Measurements from ENCODE around the gene ERFE. TPM values are rescaled to one million over a fixed set of nuclear protein-coding genes. Genes with fewer than 3 reads are reported as not detected.

ERFE gene
- total RNA-seq, 1 experiment from 2014 or later, result 15.3 TPM

GRCh38 chr2:238126338-238126737 is 32.4 kb upstream of the ERFE start:
- no peak for DNase-seq (ENCODE audit: low read depth)

- DNase-seq (ENCODE audit: low read depth), result no peak
Observed at GRCh38 chr2:238126775-238127164, 32.0 kb upstream of the ERFE start.

- peak; percentile 68 for DNase-seq (ENCODE audit: low read depth)
Observed at GRCh38 chr2:238127165-238128060, 31.4 kb upstream of the ERFE start.

GRCh38 chr2:238128061-238128440 is 30.7 kb upstream of the ERFE start:
- DNase-seq (ENCODE audit: low read depth), result no peak

GRCh38 chr2:238128534-238129001 is 30.2 kb upstream of the ERFE start:
- DNase-seq (ENCODE audit: low read depth), result no peak

GRCh38 chr2:238129166-238130010 is 29.4 kb upstream of the ERFE start:
- DNase-seq (ENCODE audit: low read depth), result no peak

- no peak for DNase-seq (ENCODE audit: low read depth)
Observed at GRCh38 chr2:238130111-238130695, 28.6 kb upstream of the ERFE start.

- no peak for DNase-seq (ENCODE audit: low read depth)
Observed at GRCh38 chr2:238130696-238131628, 27.8 kb upstream of the ERFE start.

- DNase-seq (ENCODE audit: low read depth), result no peak
Observed at GRCh38 chr2:238131761-238132462, 26.9 kb upstream of the ERFE start.

- DNase-seq (ENCODE audit: low read depth), result no peak
Observed at GRCh38 chr2:238132463-238133450, 26.0 kb upstream of the ERFE start.

- no peak for DNase-seq (ENCODE audit: low read depth)
Observed at GRCh38 chr2:238133499-238134392, 25.0 kb upstream of the ERFE start.

- no peak for DNase-seq (ENCODE audit: low read depth)
Observed at GRCh38 chr2:238134393-238134785, 24.4 kb upstream of the ERFE start.

- no peak for DNase-seq (ENCODE audit: low read depth)
Observed at GRCh38 chr2:238135601-238136150, 23.1 kb upstream of the ERFE start.

GRCh38 chr2:238136820-238137537 is 21.8 kb upstream of the ERFE start:
- peak; percentile 52 for DNase-seq (ENCODE audit: low read depth)

GRCh38 chr2:238137885-238138284 is 20.9 kb upstream of the ERFE start:
- no peak for DNase-seq (ENCODE audit: low read depth)

- no peak for DNase-seq (ENCODE audit: low read depth)
Observed at GRCh38 chr2:238138331-238139195, 20.2 kb upstream of the ERFE start, which contains the start of gene KLHL30. TSS of gene KLHL30 (plus strand) at chr2:238138668. CDS start at chr2:238140755, 2,087 bp downstream.

Measured in HT1080 (cell line).